Trophoblast cell (in vitro differentiated cells and primary cell): Measurements from ENCODE around the gene GGT1.

Experiments
- DNase-seq, 2 donors: peaks; one replicate each; pipeline ENCODE4 v3.0.0-alpha.2; 2016
- H2AFZ ChIP-seq: 2 replicates; pipeline ENCODE4 v1.6.1; 2013; ENCODE audit warnings: low read length, moderate library complexity, mild to moderate bottlenecking; ENCODE audit not compliant: insufficient read depth, poor library complexity
- H2AK5ac ChIP-seq: 2 replicates; pipeline ENCODE4 v1.6.1; 2013; ENCODE audit warnings: mild to moderate bottlenecking, low read length
- H2BK120ac ChIP-seq: 2 replicates; pipeline ENCODE4 v1.6.1; 2013; ENCODE audit warnings: low read length, mild to moderate bottlenecking, moderate library complexity; ENCODE audit not compliant: insufficient read depth, poor library complexity
- H2BK12ac ChIP-seq: 2 replicates; pipeline ENCODE4 v1.6.1; 2013; ENCODE audit warnings: mild to moderate bottlenecking, low read length, moderate library complexity
- H2BK5ac ChIP-seq: 2 replicates; pipeline ENCODE4 v1.6.1; 2013; ENCODE audit warnings: low read length, low read depth, moderate library complexity, mild to moderate bottlenecking; ENCODE audit not compliant: poor library complexity
- H3K14ac ChIP-seq: 2 replicates; pipeline ENCODE4 v1.6.1; 2013; ENCODE audit warnings: mild to moderate bottlenecking, low read length
- H3K18ac ChIP-seq: 2 replicates; pipeline ENCODE4 v1.6.1; 2013; ENCODE audit warnings: mild to moderate bottlenecking, low read length
- H3K23ac ChIP-seq: 2 replicates; pipeline ENCODE4 v1.6.1; 2013; ENCODE audit warnings: low read length
- H3K27ac ChIP-seq: 2 replicates; pipeline ENCODE4 v1.5.1; 2013; ENCODE audit warnings: low read depth, mild to moderate bottlenecking, inconsistent platforms, low read length, moderate library complexity
- H3K27me3 ChIP-seq: 2 replicates; pipeline ENCODE4 v1.6.1; 2013; ENCODE audit warnings: inconsistent platforms, mild to moderate bottlenecking, low read length, moderate library complexity; ENCODE audit not compliant: insufficient read depth
- H3K36me3 ChIP-seq, 2 experiments: 1 replicate in 1 of 2; 2 replicates in 1 of 2; pipeline ENCODE4 v1.6.1; 2013; ENCODE audit warnings: low read length in 2 of 2, mild to moderate bottlenecking in 2 of 2, moderate library complexity in 1 of 2; ENCODE audit not compliant: insufficient read depth in 2 of 2, control insufficient read depth in 1 of 2
- H3K4ac ChIP-seq: 2 replicates; pipeline ENCODE4 v1.6.1; 2013; ENCODE audit warnings: low read depth, mild to moderate bottlenecking, low read length, moderate library complexity
- H3K4me1 ChIP-seq, 2 experiments: 1 replicate in 1 of 2; 2 replicates in 1 of 2; pipeline ENCODE4 v1.6.1; 2013; ENCODE audit warnings: low read length in 2 of 2, mild to moderate bottlenecking in 2 of 2, moderate library complexity in 1 of 2; ENCODE audit not compliant: insufficient read depth in 2 of 2, control insufficient read depth in 1 of 2
- H3K4me2 ChIP-seq: 2 replicates; pipeline ENCODE4 v1.6.1; 2013; ENCODE audit warnings: inconsistent platforms, mild to moderate bottlenecking, low read length, moderate library complexity
- H3K4me3 ChIP-seq: 2 replicates; pipeline ENCODE4 v1.5.1; 2013; ENCODE audit warnings: mild to moderate bottlenecking, low read depth, low read length, inconsistent platforms
- H3K79me1 ChIP-seq: one replicate; pipeline ENCODE4 v1.6.1; 2013; ENCODE audit warnings: low read length
- H3K79me2 ChIP-seq: 2 replicates; pipeline ENCODE4 v1.6.1; 2013; ENCODE audit warnings: low read length, mild to moderate bottlenecking; ENCODE audit not compliant: control insufficient read depth, insufficient read depth, poor library complexity
- H3K9ac ChIP-seq: 2 replicates; pipeline ENCODE4 v1.6.1; 2013; ENCODE audit warnings: mild to moderate bottlenecking, low read length
- H3K9me3 ChIP-seq: 2 replicates; pipeline ENCODE4 v1.6.1; 2013; ENCODE audit warnings: low read depth, mild to moderate bottlenecking, control low read depth, inconsistent platforms, low read length; ENCODE audit not compliant: insufficient read depth
- H4K12ac ChIP-seq: 2 replicates; pipeline ENCODE4 v1.6.1; 2013; ENCODE audit warnings: low read depth, mild to moderate bottlenecking, low read length, moderate library complexity
- H4K8ac ChIP-seq: 2 replicates; pipeline ENCODE4 v1.6.1; 2013; ENCODE audit warnings: low read depth, mild to moderate bottlenecking, low read length, moderate library complexity
- H4K91ac ChIP-seq: one replicate; pipeline ENCODE4 v1.6.1; 2013; ENCODE audit warnings: low read depth, mild to moderate bottlenecking, low read length, moderate library complexity
- WGBS: extraction: QIAGEN DNeasy Blood & Tissue Kit; methylation state at CpG from one replicate; pipeline ENCODE4 v1.1.7; 2013; ENCODE audit warnings: missing lambda C conversion rate; ENCODE audit not compliant: insufficient read length, insufficient coverage; ENCODE audit errors: extremely low coverage; 5-methylcytosine and 5-hydroxymethylcytosine counted together

GGT1 gene

DNA sequence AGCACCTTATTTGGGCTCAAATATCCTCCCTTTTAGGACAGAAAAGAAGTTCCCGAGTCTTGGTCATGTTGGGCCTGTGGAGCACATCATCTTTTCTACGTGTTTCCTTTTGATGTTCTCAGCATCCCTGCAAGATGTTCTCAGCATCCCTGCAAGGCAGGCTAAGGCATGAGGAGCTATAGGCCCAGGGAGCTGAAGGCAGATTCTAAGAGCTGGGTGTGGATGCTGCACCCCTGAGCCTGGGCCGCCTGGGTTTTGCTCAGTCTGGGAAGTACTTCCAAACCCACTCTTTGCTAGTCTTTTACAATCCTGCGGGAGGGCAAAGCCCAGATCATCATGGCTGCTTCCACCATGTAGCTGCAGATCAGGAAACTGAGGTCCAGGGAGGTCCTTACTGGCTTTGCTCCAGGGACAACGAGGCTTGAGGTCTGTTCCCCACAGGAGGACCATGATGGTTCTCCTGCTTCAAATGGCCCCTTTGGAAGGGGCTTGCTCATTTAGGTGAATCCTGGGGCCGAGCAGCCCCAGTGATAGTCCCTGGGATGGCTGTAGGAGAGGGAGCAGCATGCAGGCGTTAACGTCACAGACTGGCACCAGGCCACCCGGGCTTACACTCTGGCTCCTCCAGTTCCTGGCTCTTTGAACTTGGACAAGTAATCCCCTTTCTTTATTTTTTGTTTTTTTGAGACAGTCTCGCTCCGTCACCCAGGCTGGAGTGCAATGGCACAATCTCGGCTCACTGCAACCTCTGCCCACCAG is 20.8 kb upstream of the GGT1 start:
- Histone ChIP-seq H3K14ac (no peak overlapping the region), H3K27me3 (no peaks in the 10 kb centered on the region), H3K4me1 (no peaks in the 10 kb centered on the region), H2AK5ac (no peak overlapping the region), H4K91ac (no peak overlapping the region), H3K4me3 (no peak overlapping the region), H3K4me2 (no peak overlapping the region), H3K9ac (no peak overlapping the region), H3K9me3 (no peaks in the 10 kb centered on the region), H2BK5ac (no peak overlapping the region), H2AFZ (no peak overlapping the region), H3K4ac (no peak overlapping the region), H2BK120ac (no peak overlapping the region), H3K36me3 (peaks cover 9 to 10% of the 10 kb centered on the region in 2 experiments), H3K23ac (no peak overlapping the region), H3K79me2 (no peaks in the 10 kb centered on the region), H4K8ac (no peak overlapping the region), H3K18ac (no peak overlapping the region), H3K27ac (no peak overlapping the region), H2BK12ac (no peak overlapping the region), H3K79me1 (no peaks in the 10 kb centered on the region), H4K12ac (no peak overlapping the region)
- no CpG with 5 or more reads among the region's 12 CpGs for WGBS
- no peak for DNase-seq

DNA sequence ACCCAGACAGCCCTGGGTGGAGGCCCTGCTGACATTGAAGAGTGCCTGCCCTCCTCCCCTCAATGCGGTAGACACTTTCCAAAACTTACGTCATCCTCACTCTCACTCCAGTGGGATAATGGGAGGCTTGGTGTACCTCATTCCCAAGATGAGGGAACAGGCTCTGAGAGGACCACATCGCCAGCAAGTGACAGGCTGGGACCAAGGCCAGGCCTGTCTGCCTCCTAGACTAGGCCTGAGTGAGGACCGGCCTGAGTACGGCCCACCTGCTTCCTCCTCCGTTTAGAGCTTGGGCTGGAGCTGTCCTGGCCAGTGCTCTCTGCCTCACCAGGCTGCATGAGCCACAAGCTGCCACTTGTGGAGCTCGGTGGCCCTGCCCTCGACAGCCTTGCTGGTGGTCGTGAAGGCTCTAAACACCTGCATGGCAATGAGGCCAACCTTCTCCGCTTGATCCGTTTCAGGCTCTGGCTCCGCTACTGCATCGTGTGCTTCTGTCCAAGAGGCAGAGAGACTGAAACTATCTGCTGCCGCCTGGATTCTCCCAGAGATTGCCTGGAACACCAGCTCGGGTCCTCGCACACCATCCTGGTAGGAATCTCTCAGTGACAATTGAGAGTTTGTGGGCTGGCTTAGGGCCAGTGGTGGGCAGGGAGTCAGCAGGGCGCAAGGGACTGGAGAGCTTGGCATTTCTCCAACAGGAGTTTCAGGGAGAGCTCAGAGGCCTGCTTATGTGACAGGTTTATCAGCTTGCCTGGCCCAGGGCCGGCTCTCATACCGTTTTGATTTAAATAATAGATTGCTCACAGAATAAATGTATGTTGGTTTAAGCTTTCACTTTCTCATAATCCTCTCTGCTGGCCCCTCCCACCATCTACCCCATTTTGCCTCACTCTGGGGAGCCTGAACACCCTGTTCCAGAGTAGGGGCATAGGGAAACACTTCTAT is 19.5 kb upstream of the GGT1 start:
- Histone ChIP-seq H3K4me1 (no peaks in the 10 kb centered on the region), H3K4me3 (no peak overlapping the region), H2AFZ (no peak overlapping the region), H3K9me3 (no peaks in the 10 kb centered on the region), H4K91ac (no peak overlapping the region), H3K14ac (no peak overlapping the region), H3K27me3 (no peaks in the 10 kb centered on the region), H3K79me1 (no peaks in the 10 kb centered on the region), H3K4ac (no peak overlapping the region), H3K4me2 (no peak overlapping the region), H3K9ac (no peak overlapping the region), H3K18ac (no peak overlapping the region), H2BK5ac (no peak overlapping the region), H3K27ac (no peak overlapping the region), H3K79me2 (no peaks in the 10 kb centered on the region), H2BK120ac (no peak overlapping the region), H3K23ac (no peak overlapping the region), H4K12ac (no peak overlapping the region), H4K8ac (no peak overlapping the region), H3K36me3 (peaks cover 18 to 20% of the 10 kb centered on the region in 2 experiments), H2BK12ac (no peak overlapping the region), H2AK5ac (no peak overlapping the region)
- WGBS: no CpG with 5 or more reads among the region's 19 CpGs
- DNase-seq: no peak

DNA sequence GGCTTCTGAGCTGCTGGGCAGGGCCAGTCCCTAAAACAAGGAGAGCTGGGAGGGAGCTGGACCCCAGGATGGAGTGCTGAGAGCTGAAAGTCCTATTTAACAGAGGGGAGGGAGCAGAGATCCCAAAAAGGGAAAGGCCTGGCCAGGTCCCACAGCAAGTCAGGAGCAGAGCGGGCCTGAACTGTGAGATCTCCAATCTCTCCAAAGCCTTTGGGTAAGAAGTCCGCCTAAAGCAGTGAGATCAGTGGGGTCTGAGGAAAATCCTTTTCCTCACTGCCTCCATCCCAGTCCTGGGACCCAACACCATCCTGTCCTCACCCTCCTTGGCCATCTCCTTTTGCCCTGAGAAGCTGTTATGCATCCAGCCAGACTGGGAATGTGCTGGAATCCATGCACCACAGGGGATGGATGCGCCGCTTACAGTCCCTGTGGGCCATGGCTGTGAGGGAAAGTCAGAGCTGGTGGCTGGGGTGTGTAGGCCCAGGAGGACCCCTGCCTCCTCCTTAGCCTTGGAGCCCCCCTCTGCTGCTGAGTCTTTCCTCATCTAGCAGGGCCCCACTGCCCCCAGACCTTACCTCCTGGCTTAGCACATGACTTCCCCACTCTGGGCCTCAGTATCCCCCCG is 18.7 kb upstream of the GGT1 start:
- Histone ChIP-seq H2AK5ac (no peak overlapping the region), H3K4me1 (no peaks in the 10 kb centered on the region), H3K4ac (no peak overlapping the region), H3K23ac (no peak overlapping the region), H2BK5ac (no peak overlapping the region), H3K79me1 (no peaks in the 10 kb centered on the region), H3K27ac (no peak overlapping the region), H3K9ac (no peak overlapping the region), H4K8ac (no peak overlapping the region), H3K14ac (no peak overlapping the region), H2BK120ac (no peak overlapping the region), H3K36me3 (peaks cover 20 to 22% of the 10 kb centered on the region in 2 experiments), H3K18ac (no peak overlapping the region), H3K4me2 (no peak overlapping the region), H3K27me3 (no peaks in the 10 kb centered on the region), H3K9me3 (no peaks in the 10 kb centered on the region), H3K4me3 (no peak overlapping the region), H2AFZ (no peak overlapping the region), H4K91ac (no peak overlapping the region), H2BK12ac (no peak overlapping the region), H3K79me2 (no peaks in the 10 kb centered on the region), H4K12ac (no peak overlapping the region)
- DNase-seq: no peak
- WGBS: no CpG with 5 or more reads among the region's 5 CpGs

DNA sequence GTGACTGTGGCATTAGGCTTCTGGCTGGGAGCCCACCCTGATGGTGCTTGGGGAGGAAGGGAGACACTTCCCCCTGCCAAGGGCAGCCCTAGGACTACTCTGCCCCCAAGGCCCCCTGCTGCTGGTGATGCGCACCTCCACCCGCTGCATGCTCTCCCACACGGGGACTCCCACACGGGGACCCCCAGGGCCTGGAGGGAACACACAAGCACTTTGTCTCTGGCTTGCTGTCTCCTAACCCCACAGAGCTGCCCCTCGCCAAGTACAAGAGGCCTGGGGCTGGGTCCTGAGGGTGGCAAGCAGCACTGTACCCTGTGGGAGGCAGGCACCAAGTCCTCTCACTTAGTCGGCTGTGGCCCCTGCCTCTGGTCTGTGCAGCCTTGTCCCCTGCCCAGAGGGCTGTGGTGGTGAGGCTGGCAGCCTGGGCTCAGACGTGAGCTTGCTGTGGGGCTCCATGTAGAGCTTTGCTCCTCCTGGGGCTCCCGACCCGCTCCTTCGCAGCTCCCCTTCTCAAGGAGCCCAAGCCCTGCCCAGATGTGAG is 18.1 kb upstream of the GGT1 start:
- Histone ChIP-seq H3K4me2 (no peak overlapping the region), H3K79me2 (no peaks in the 10 kb centered on the region), H4K8ac (no peak overlapping the region), H3K4me3 (no peak overlapping the region), H2AFZ (no peak overlapping the region), H2BK12ac (no peak overlapping the region), H2BK120ac (no peak overlapping the region), H2BK5ac (no peak overlapping the region), H3K27ac (no peak overlapping the region), H3K23ac (no peak overlapping the region), H3K9me3 (no peaks in the 10 kb centered on the region), H3K18ac (no peak overlapping the region), H3K36me3 (peaks cover 22 to 23% of the 10 kb centered on the region in 2 experiments), H4K91ac (no peak overlapping the region), H3K4ac (no peak overlapping the region), H2AK5ac (no peak overlapping the region), H3K9ac (no peak overlapping the region), H3K27me3 (no peaks in the 10 kb centered on the region), H3K14ac (no peak overlapping the region), H4K12ac (no peak overlapping the region), H3K79me1 (no peaks in the 10 kb centered on the region), H3K4me1 (no peaks in the 10 kb centered on the region)
- DNase-seq: no peak
- WGBS: no CpG with 5 or more reads among the region's 10 CpGs
